GM18868 (cell line): ENCODE measurements around the gene MRAS.

Experiments used
- ATAC-seq: cut with Tn5 transposase; IDR thresholded peaks from one replicate; pipeline ENCODE4 v1.9.1; 2021; ENCODE audit warnings: mild to moderate bottlenecking, moderate library complexity; ENCODE audit not compliant: unreplicated experiment

MRAS gene

GRCh38 chr3:138384976-138385375 lies 36.6 kb downstream of the MRAS start:
- ATAC-seq: no peak

- no peak for ATAC-seq
Measured at GRCh38 chr3:138389144-138389601, 40.8 kb downstream of the MRAS start.

- no peak for ATAC-seq
Measured at GRCh38 chr3:138389841-138390581, 41.6 kb downstream of the MRAS start.

- no peak for ATAC-seq
Measured at GRCh38 chr3:138390582-138390932, 42.2 kb downstream of the MRAS start.

GRCh38 chr3:138394156-138394555 lies 45.8 kb downstream of the MRAS start:
- no peak for ATAC-seq

- no peak for ATAC-seq
Measured at GRCh38 chr3:138394686-138395085, 46.3 kb downstream of the MRAS start.

- ATAC-seq: no peak
Measured at GRCh38 chr3:138395865-138396751, 47.7 kb downstream of the MRAS start.

GRCh38 chr3:138396752-138397410 lies 48.5 kb downstream of the MRAS start:
- no peak for ATAC-seq

- ATAC-seq: no peak
Measured at GRCh38 chr3:138397983-138398382, 49.6 kb downstream of the MRAS start.

- no peak for ATAC-seq
Measured at GRCh38 chr3:138398791-138399575, 50.6 kb downstream of the MRAS start.

GRCh38 chr3:138399766-138400165 lies 51.4 kb downstream of the MRAS start:
- no peak for ATAC-seq

- ATAC-seq: no peak
Measured at GRCh38 chr3:138400651-138401070, 52.3 kb downstream of the MRAS start.

GRCh38 chr3:138401834-138402233 lies 53.5 kb downstream of the MRAS start:
- ATAC-seq: no peak

GRCh38 chr3:138404121-138404520 lies 55.7 kb downstream of the MRAS start:
- ATAC-seq: no peak

GRCh38 chr3:138405001-138405400 lies 56.6 kb downstream of the MRAS start:
- no peak for ATAC-seq

- no peak for ATAC-seq
Measured at GRCh38 chr3:138405486-138405885, 57.1 kb downstream of the MRAS start.

- ATAC-seq: no peak
Measured at GRCh38 chr3:138406606-138407005, 58.2 kb downstream of the MRAS start.

GRCh38 chr3:138407236-138407907 lies 59.0 kb downstream of the MRAS start:
- no peak for ATAC-seq

GRCh38 chr3:138408751-138409570 lies 60.6 kb downstream of the MRAS start:
- ATAC-seq: no peak
